Activated CD4-positive, alpha-beta T cell treated with anti-CD3 and anti-CD28 coated beads, Interleukin-2, amount 50 U/mL, for 4 hours (primary cell): ENCODE data around the gene CDKN2B.

Source experiments
- DNase-seq, 2 experiments: peaks; one replicate each; pipeline ENCODE4 v3.0.0-alpha.2; 2020

The CDKN2B gene

DNA sequence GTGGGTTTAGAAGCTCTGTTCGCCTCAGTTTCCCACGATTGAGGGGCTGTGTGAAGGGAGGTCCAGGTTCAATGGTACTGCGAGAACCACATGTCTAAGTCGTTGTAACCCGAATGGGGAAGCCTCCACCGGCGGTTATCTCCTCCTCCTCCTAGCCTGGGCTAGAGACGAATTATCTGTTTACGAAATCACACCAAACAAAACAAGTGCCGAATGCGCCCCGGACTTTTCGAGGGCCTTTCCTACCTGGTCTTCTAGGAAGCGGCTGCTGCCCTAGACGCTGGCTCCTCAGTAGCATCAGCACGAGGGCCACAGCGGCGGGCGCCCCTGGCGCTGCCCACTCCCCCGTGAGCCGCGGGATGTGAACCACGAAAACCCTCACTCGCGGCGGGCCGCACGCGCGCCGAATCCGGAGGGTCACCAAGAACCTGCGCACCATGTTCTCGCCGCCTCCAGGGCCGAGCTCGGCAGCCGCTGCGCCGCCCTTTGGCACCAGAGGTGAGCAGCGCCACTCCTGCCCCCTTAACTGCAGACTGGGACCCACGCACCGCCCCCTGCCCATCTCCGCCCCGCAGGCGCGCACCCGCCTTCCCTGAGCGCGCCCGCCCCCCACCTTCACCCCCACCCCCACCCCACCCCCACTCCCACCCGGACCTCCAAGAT lies 15.1 kb downstream of the CDKN2B start, which contains the start of gene CDKN2A:
CDKN2A (minus strand) TSS at position 500 of the 663 bp plus-strand sequence.
- peak in 1 of 2 experiments; percentile 37 for DNase-seq

- no peak for DNase-seq
These were observed 16.1 kb downstream of the CDKN2B start for GRCh38 chr9:21993007-21993406.

DNA sequence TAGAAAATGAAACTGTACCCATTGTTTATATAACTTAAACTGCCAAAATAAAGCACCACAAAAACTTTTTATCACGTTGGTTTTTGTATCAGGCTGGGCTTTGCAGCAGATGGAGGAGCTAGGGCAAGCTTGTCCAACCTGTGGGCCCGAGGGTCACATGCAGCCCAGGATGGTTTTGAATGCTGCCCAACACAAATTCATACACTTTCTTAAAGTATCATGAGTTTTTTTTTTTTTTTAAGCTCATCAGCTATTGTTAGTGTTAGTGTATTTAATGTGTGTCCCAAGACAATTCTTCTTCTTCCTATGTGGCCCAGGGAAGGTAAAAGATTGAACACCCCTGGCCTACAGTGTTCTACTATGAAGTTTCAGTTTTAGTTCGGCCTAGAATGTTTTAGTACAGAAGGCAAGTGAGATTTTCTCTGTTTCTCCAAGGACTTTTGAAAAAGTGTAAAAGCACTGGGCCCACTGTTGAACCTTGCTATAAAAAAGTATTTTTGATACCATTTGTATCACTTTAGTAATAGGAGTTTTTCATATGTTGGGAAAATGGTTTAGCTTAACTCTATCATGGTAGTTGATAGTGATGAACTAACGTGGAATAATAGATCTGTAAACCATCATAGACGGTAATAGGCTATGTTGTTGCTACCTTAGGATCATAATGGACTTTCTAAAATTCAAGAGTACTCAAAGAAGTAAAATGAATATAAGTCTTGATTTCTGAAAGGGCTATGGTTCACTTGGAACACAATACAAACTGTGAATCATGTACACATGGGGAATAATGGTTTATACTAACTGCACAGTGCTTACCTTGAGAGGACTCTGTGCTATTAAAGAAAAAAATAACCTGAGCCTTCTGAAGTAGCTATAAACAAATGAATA lies 17.8 kb downstream of the CDKN2B start:
- no peak for DNase-seq

DNA sequence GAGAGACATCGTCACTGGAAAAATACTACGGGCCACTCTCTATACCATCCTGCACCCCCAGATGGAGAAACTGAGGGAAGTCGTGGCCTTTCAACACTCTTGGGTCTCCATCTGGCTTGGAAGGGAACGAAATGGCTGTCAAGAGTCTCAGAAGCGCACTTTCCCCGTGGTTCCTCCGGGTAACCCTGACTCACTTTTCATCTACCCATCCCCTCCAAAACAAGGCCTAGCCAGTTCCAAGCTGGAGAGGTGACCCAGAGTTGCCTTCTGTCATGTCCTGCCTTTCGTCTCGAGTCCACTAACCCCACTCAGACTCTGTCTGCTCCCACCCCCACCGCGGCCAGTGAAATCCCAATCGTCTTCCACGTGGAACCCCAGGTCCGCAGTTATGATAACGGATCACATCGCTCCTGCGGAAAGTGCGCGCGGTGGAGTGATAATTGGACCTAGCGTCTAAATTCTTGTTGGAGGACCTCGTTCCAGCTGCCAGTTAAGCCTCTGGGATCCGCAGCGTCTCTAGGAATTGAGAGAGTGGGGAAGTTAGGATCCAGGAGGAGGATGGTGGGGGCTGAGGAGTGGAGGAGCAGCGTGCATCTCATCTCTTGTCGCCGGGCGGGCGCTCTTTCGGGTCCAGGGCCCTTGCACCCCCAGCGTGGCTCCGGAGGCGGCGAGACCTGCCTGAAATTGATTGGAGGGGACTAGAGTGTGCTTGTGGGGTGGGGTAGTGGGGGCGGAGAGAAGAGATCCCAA lies 19.5 kb downstream of the CDKN2B start:
- no peak for DNase-seq

GRCh38 chr9:21988056-21988990 lies 20.8 kb downstream of the CDKN2B start:
- no peak for DNase-seq

DNA sequence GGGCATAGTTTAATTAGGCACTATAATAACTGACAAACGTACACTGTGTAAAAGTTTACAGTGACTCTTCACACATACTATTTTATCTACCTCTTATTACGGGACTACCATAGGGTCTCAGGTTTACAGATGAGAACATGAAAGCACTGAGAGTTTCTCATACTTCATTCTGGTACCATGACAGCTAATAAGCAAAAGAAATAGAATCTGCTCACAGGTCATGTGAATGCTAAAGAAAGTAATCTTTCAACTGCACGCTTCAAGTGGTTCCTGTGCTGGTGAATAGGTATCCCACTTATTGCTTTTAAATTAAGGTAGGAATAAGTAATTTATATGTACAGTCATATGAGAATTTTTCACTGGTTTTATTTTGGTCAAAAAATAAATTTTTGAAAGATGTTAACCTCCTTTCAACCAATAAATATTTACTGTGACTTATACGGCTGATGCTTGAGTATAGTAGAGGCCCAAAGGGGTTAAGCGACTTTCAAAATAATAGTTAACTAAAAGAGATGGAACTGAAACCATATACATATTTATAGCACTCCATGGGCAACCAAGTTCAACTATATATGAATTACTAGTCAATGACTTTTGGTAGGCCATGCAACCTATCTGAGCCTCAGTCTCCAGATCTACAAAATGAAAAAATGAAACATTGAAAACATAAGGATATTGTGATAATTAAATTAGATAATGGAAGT lies 23.0 kb downstream of the CDKN2B start:
- DNase-seq, result no peak

- no peak for DNase-seq
These were observed 25.0 kb downstream of the CDKN2B start for GRCh38 chr9:21984101-21984500.

DNA sequence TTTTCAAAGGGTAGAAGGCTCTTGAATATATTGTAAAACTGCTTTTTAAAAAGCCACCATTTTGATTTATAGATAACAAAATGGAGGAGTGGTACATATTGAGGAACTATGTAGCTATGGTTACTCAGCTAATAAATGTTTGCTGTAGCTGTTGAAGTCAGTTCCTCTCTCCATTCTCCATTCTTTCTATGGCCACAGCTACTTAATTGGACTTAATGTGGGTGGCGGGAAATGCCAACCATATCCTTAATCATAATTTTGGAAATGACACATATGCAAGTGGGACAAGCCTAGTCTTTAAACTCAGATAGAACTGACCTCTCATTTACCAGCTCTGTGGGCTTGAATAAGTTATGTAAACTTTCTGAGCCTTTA lies 25.6 kb downstream of the CDKN2B start:
- no peak for DNase-seq

DNA sequence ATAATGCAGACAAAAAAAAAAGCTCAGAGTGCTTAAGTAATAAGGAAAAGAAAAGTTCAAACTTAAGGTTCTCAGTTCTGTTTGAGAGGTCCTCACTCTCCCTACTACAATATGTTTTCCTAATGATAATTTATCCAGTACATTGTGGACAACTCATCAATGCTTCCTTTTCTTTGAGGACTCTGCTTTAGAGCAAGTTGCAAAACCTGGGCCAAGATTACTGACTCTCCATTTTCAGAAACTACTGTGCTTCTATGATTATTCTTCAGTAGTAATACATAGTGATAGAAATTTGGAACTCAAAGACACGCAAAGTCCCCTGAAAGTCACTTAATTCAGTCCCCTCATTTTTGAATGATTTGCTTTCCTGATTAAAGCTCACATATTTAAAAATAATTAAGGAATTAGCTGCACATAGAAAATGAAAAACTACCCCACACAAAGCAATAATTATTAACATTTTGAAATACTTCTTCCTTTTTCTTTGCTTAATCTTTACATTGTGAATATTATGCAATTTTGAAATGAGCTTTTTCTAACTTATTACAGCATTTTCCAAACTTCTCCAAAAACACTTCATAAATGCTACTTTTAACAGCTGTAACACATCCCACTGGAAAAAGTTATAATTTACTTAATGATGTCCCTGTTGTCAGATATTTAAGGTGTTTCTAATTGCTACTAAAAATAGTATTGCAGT lies 26.1 kb downstream of the CDKN2B start:
- DNase-seq, result no peak

DNA sequence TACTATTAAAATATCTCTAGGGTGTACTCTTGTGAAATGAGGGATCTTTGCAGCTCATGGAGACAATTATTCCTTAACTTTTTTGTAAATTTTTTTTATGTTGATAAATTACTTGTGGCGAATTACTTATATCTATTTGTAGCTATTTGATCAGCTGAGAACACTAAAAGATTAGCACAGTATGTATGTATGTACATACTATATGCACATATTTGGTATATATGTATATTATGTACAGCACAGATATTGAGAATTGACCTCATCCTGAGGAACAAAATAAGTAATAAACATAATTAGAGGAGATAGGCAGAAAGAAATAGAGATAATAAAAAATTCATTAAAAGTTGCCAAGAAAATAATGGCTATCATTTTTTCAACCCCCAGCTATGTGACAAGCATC lies 26.7 kb downstream of the CDKN2B start:
- DNase-seq, result no peak

GRCh38 chr9:21976334-21976875 lies 32.7 kb downstream of the CDKN2B start:
- DNase-seq, result no peak

- DNase-seq, result peak; percentile 59 to 61
These were observed 34.2 kb downstream of the CDKN2B start for GRCh38 chr9:21974722-21975409.

GRCh38 chr9:21974343-21974721 lies 34.8 kb downstream of the CDKN2B start:
- no peak for DNase-seq

DNA sequence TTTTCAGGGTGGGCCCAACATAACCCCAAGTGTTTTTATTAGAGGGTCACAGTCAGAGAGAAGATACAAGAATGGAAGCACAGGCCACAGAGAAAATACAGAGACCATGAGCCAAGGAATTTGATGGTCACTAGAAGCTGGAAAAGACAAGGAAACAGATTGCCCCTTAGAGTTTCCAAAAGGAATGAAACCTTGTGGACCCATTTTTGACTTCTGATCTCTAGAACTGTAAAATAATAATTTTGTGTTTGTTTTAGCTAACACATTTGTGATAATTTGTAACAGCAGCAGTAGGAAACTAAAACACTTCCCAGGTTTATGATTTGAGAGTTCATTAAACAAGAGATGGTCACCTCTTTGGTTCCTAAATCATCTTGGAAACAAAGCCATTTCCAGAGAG lies 36.7 kb downstream of the CDKN2B start:
- DNase-seq, result no peak

- no peak for DNase-seq
These were observed 38.1 kb downstream of the CDKN2B start for GRCh38 chr9:21970800-21971640.

DNA sequence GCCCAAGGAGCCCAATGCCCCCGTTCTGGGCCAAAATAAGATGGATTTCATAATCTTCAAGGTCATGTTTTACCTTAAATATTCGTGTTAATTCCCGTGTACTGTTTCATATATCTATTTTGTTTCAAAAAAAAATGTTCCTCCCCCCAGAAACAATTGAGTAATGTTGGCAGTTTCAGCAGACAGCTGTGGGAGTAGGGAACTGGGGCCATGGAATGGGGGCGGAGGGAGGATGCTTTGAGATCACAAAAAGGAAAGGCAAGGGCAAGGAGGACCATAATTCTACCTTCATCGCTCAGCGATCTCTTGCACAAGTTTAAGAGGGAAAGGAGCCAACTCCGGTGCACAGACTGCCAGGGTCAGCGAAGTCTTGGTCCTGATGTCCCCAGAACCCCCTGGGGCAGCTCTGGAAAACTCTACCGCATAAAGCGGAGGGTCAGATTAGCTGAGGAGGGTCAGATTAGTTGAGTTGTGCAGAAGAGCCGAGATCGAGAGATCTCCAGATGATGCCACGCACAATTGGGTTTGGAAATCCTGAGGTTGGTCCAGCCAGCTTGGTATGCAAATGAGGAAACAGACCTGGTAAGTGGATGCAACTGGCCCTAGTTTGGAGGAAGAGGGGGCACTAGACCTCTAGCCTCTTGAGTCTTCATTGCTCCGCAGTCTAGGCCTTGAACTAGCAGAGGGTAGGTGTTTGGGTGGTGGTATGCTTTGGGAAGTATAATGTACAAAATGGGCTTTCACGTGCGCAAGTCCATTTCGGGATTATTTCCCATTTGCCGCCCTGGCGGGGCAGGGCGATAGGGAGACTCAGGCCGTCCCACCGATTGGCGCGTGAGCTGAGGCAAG lies 38.9 kb downstream of the CDKN2B start:
- DNase-seq, result no peak

DNA sequence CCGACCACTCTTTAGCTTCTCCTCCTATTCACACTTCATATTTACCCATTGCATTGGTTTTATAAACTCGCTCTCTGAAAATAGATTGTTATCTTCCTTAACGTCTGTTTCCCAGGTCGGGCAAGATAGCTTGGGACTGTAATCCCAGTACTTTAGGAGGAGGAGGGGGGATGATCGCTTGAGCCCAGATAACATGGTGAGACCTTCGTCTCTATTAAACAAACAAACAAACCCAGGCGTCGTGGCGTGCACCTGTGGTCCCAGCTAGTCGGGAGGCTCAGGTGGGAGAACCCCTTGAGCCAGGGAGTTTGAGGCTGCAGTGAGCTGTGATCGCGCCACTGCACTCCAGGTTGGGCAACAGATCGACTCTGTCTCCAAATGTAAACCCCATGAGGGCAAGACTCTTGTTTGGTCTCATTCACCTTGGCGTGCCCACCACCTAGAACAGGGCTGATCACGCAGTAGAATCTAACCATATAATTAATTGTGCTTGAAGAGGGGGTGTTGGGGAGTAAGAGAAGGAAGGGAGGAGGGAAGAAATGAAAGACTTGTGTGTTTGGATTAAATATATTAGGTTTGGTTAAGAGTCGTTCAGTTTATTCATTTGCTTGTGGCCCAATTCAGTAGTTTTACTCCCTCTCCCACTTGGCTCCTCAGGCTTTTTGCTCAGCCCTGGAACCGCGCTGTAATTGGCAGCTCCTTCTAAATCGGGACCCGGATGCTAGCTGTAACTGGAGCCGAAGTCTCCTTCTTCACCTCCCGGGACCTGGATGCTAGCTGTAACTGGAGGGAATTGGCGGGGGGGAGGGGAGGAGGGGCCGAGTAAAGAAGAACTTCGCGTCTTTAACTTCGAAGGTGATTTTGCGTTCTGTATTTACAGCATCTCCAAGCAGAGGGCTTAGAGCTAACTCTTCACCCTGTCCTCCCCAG lies 39.8 kb downstream of the CDKN2B start:
- DNase-seq, result no peak
